Measurements from ENCODE around the gene UHRF2. TPM values are rescaled to one million over a fixed set of nuclear protein-coding genes. Genes with fewer than 3 reads are reported as not detected.

The UHRF2 gene
- polyA plus RNA-seq, 3 donors: 1.6 to 36.4 (median 7.7) TPM

GRCh38 chr9:6405371-6405770 is 7.6 kb upstream of the UHRF2 start:
- H3K4me3 ChIP-seq (replicated peaks in 1 of 3; ENCODE audit: low read depth in 2 of 3, low read length in 3 of 3): no peak overlapping the region
- H2AFZ ChIP-seq (ENCODE audit: insufficient read depth, low read depth, low read length, poor library complexity, severe bottlenecking): no peak overlapping the region
- no peaks in the 10 kb centered on the region for H3K36me3 ChIP-seq (replicated peaks in 1 of 2; ENCODE audit: control insufficient read depth in 1 of 2, insufficient read depth in 2 of 2, low read length in 2 of 2)
- H3K79me2 ChIP-seq (ENCODE audit: insufficient read depth, low read length): no peaks in the 10 kb centered on the region
- H3K4me2 ChIP-seq (replicated peaks; ENCODE audit: extremely low read depth, low read length, poor library complexity, severe bottlenecking): no peak overlapping the region
- peaks cover 12% of the 10 kb centered on the region for H3K4me1 Mint-ChIP-seq
- H3K27me3 ChIP-seq (ENCODE audit: control insufficient read depth in 2 of 2, insufficient read depth in 2 of 2, low read length in 2 of 2): no peaks in the 10 kb centered on the region
- no peak overlapping the region for H3K9ac ChIP-seq (ENCODE audit: insufficient read depth, low read length, poor library complexity, severe bottlenecking)
- H4K20me1 ChIP-seq (ENCODE audit: insufficient read depth, low read length): no peaks in the 10 kb centered on the region
- H3K4me1 ChIP-seq (ENCODE audit: control insufficient read depth in 1 of 2, insufficient read depth in 2 of 2, low read length in 2 of 2): peaks cover 4 to 11% of the 10 kb centered on the region in 2 donors
- no peaks in the 10 kb centered on the region for H3K9me3 ChIP-seq (replicated peaks in 1 of 2; ENCODE audit: control insufficient read depth in 1 of 2, insufficient read depth in 1 of 2, low read length in 2 of 2)
- H3K27me3 Mint-ChIP-seq (ENCODE audit: low read depth in 3 of 3): peaks cover 0 to 1% (median 0%) of the 10 kb centered on the region in 3 donors
- no peaks in the 10 kb centered on the region for H3K9me3 Mint-ChIP-seq
- no peak overlapping the region for H3K4me3 Mint-ChIP-seq
- TF ChIP-seq CTCF (IDR thresholded peaks at IDR 0.05): no peak
- H3K27ac Mint-ChIP-seq: no peak overlapping the region
- no peak for DNase-seq
- no peaks in the 10 kb centered on the region for H3K36me3 Mint-ChIP-seq
- intact Hi-C loops (cut with micrococcal nuclease): no loop called here
- H3K27ac ChIP-seq (ENCODE audit: low read depth in 1 of 2, low read length in 2 of 2): no peak overlapping the region

GRCh38 chr9:6407778-6408177 is 5.2 kb upstream of the UHRF2 start:
- Mint-ChIP-seq H3K4me1 (peaks cover 14% of the 10 kb centered on the region), H3K36me3 (no peaks in the 10 kb centered on the region), H3K27ac (no peak overlapping the region), H3K9me3 (peaks cover 0 to 5% (median 0%) of the 10 kb centered on the region in 7 donors), H3K4me3 (no peak overlapping the region), H3K27me3 (ENCODE audit: low read depth in 3 of 3) (peaks cover 0 to 1% (median 0%) of the 10 kb centered on the region in 3 donors)
- Histone ChIP-seq H3K4me3 (replicated peaks in 1 of 3; ENCODE audit: low read depth in 2 of 3, low read length in 3 of 3) (no peak overlapping the region), H3K79me2 (ENCODE audit: insufficient read depth, low read length) (peaks cover 6% of the 10 kb centered on the region), H3K36me3 (replicated peaks in 1 of 2; ENCODE audit: control insufficient read depth in 1 of 2, insufficient read depth in 2 of 2, low read length in 2 of 2) (no peaks in the 10 kb centered on the region), H3K4me2 (replicated peaks; ENCODE audit: extremely low read depth, low read length, poor library complexity, severe bottlenecking) (no peak overlapping the region), H3K27ac (ENCODE audit: low read depth in 1 of 2, low read length in 2 of 2) (no peak overlapping the region), H3K9ac (ENCODE audit: insufficient read depth, low read length, poor library complexity, severe bottlenecking) (no peak overlapping the region), H2AFZ (ENCODE audit: insufficient read depth, low read depth, low read length, poor library complexity, severe bottlenecking) (no peak overlapping the region), H3K9me3 (replicated peaks in 1 of 2; ENCODE audit: control insufficient read depth in 1 of 2, insufficient read depth in 1 of 2, low read length in 2 of 2) (no peaks in the 10 kb centered on the region), H3K27me3 (ENCODE audit: control insufficient read depth in 2 of 2, insufficient read depth in 2 of 2, low read length in 2 of 2) (no peaks in the 10 kb centered on the region), H3K4me1 (ENCODE audit: control insufficient read depth in 1 of 2, insufficient read depth in 2 of 2, low read length in 2 of 2) (peaks cover 9 to 23% of the 10 kb centered on the region in 2 donors), H4K20me1 (ENCODE audit: insufficient read depth, low read length) (no peaks in the 10 kb centered on the region)
- intact Hi-C loops (cut with micrococcal nuclease): no loop called here
- TF ChIP-seq CTCF (IDR thresholded peaks at IDR 0.05): no peak
- no peak for DNase-seq
- WGBS (ENCODE audit: insufficient coverage): no CpG with 5 or more reads among the region's 2 CpGs
